NT2/D1 (cell line): ENCODE data around the gene SIGLEC12.

Source experiments
- YY1 ChIP-seq: IDR thresholded peaks from 2 replicates; pipeline ENCODE4 v1.6.1; 2011; ENCODE audit not compliant: insufficient read length, insufficient read depth
- ZNF274 ChIP-seq: IDR thresholded peaks from 2 replicates; pipeline ENCODE4 v1.6.1; 2011; ENCODE audit warnings: mild to moderate bottlenecking, low read depth, low read length

GRCh38 chr19:51476164-51476563 lies 25.4 kb downstream of the SIGLEC12 start:
- no peak for TF ChIP-seq ZNF274
- TF ChIP-seq YY1 = no peak
